Mucosa of descending colon (tissue), 3 donors: ENCODE measurements around the gene TMEM116. TPM values are rescaled to one million over a fixed set of nuclear protein-coding genes. Genes with fewer than 3 reads are reported as not detected.

Experiments used
- ATAC-seq: fragments of 200-7000 bp; cut with Tn5 transposase; one replicate; pipeline ENCODE4 v1.9.1; 2020; ENCODE audit warnings: mild to moderate bottlenecking, moderate library complexity
- DNase-seq, 3 donors: peaks; one replicate each; pipeline ENCODE4 v3.0.0-alpha.2; 2020
- H3K36me3 ChIP-seq: fragments of 200-600 bp; one replicate; pipeline ENCODE4 v1.8.0; 2021; ENCODE audit warnings: low read depth, mild to moderate bottlenecking
- H3K4me1 ChIP-seq: fragments of 200-600 bp; one replicate; pipeline ENCODE4 v1.8.0; 2021; ENCODE audit warnings: low read depth, mild to moderate bottlenecking
- H3K4me3 ChIP-seq: fragments of 200-600 bp; one replicate; pipeline ENCODE4 v1.8.0; 2021; ENCODE audit warnings: mild to moderate bottlenecking
- H3K9me3 ChIP-seq: fragments of 200-600 bp; one replicate; pipeline ENCODE4 v1.8.0; 2021; ENCODE audit warnings: mild to moderate bottlenecking
- CTCF ChIP-seq: fragments of 200-600 bp; IDR thresholded peaks from one replicate; pipeline ENCODE4 v1.8.0; 2022; ENCODE audit warnings: antibody characterized with exemption, mild to moderate bottlenecking
- intact Hi-C, 2 donors: fragments of 100-400 bp; cut with DNase I in 1 of 2; cut with micrococcal nuclease in 1 of 2; formaldehyde crosslinking; loops; one replicate each; pipeline versions ENCODE4 v1.11.0 to v1.11.1; 2022; cut with DNase I, micrococcal nuclease
- total RNA-seq, 3 donors: library from RNA; stranded (reverse); fragmentation: NEBNext Ultra II Directional in 2 of 3; extraction: Animal tissue kit (Norgen Biotek cat#: 25700) in 2 of 3; gene quantifications; one replicate each; pipeline versions ENCODE4 v1.2.1 to v1.2.4, GENCODE V29; 2021 to 2023
- donor health status: DM: no; HTN: no; CAD: no; lungs with moderate emphysema.
- donor health status: DM: no; HTN: no; CAD: no.
- donor health status: DM: no; HTN: yes; CAD: no.

The TMEM116 gene
- total RNA-seq, 3 donors from 2014 or later: 11.2 to 12.5 (median 11.4) TPM

GRCh38 chr12:111907740-111908139 is 105.2 kb downstream of the TMEM116 start:
- ATAC-seq (no peak), DNase-seq (no peak)
- intact Hi-C loops: no loop called here
- H3K9me3 ChIP-seq: peaks cover 27% of the 10 kb centered on the region
- no peaks in the 10 kb centered on the region for H3K36me3 ChIP-seq
- no peak overlapping the region for H3K4me3 ChIP-seq
- TF ChIP-seq CTCF: no peak
- no peaks in the 10 kb centered on the region for H3K4me1 ChIP-seq

- H3K4me3 ChIP-seq: no peak overlapping the region
- no peak for TF ChIP-seq CTCF
- DNase-seq (no peak), ATAC-seq (no peak)
- H3K36me3 ChIP-seq: no peaks in the 10 kb centered on the region
- no peaks in the 10 kb centered on the region for H3K4me1 ChIP-seq
- peaks cover 27% of the 10 kb centered on the region for H3K9me3 ChIP-seq
- intact Hi-C loops: no loop called here
These were observed 107.5 kb downstream of the TMEM116 start for GRCh38 chr12:111905502-111905901.

- TF ChIP-seq CTCF: no peak
- no peak for DNase-seq
- H3K36me3 ChIP-seq: no peaks in the 10 kb centered on the region
- no peak for ATAC-seq
- peaks cover 18% of the 10 kb centered on the region for H3K9me3 ChIP-seq
- H3K4me3 ChIP-seq: no peak overlapping the region
- intact Hi-C loops: no loop called here
- H3K4me1 ChIP-seq: no peaks in the 10 kb centered on the region
These were observed 108.5 kb downstream of the TMEM116 start for GRCh38 chr12:111904446-111904975.

DNA sequence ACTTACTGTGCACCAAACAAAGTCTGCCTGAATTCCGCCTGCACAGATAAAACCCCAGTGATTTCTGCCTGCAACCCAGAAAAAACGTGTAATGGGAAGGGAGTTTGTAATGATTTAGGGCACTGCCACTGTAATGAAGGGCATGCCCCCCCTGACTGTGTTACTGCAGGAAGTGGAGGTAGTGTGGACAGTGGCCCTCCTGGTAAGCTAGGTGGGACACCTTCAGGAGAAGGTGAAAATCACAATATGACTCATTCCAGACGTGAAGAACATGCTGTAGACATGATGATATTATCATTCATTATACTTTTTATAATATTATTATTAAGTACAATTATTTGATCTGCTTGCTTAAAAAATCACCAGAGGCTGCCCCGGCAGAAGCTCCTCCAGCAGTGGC is 111.8 kb downstream of the TMEM116 start:
- no peak for TF ChIP-seq CTCF
- Histone ChIP-seq H3K4me3 (no peak overlapping the region), H3K9me3 (no peaks in the 10 kb centered on the region), H3K4me1 (no peaks in the 10 kb centered on the region), H3K36me3 (no peaks in the 10 kb centered on the region)
- ATAC-seq (no peak), DNase-seq (no peak)
- intact Hi-C loops: no loop called here

DNA sequence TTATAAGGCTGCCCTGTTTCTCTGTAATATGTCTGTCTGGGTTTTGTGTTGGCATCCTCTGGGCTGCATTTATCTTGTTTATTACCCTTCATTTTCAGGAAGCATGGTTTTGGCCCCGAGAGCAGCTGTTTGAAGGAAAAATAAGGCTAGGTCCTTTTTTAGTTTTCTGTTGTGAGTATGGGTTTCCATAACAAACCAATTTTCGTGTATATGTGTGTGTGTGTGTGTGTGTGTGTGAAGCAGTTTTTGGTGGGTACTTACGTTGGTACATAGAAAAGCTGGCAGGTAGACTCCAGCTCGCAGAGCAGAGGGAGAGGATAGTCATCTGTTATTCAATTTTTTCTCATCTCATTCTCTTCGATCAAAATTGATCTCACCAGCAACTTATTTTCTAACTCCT is 118.4 kb downstream of the TMEM116 start:
- H3K9me3 ChIP-seq: no peaks in the 10 kb centered on the region
- ATAC-seq: no peak
- H3K4me1 ChIP-seq: no peaks in the 10 kb centered on the region
- no peak overlapping the region for H3K4me3 ChIP-seq
- H3K36me3 ChIP-seq: no peaks in the 10 kb centered on the region
- no peak for TF ChIP-seq CTCF
- DNase-seq: no peak
- intact Hi-C loops: no loop called here

- no peaks in the 10 kb centered on the region for H3K4me1 ChIP-seq
- no peaks in the 10 kb centered on the region for H3K36me3 ChIP-seq
- DNase-seq: no peak
- H3K4me3 ChIP-seq: no peak overlapping the region
- intact Hi-C loops: no loop called here
- no peaks in the 10 kb centered on the region for H3K9me3 ChIP-seq
- no peak for TF ChIP-seq CTCF
- ATAC-seq: no peak
These were observed 119.7 kb downstream of the TMEM116 start for GRCh38 chr12:111893287-111893686.
